ENCODE results near the gene TRAPPC6A.
"Not testable (repeated sequence)": the region's sequence is repeated elsewhere in the genome, so short reads cannot be mapped to it uniquely, and the experiment has no call there.

TRAPPC6A gene

GRCh38 chr19:45130236-45130635 is 47.8 kb downstream of the TRAPPC6A start:
- intact Hi-C loops (cut with micrococcal nuclease): no loop called here
- H3K4me3 Mint-ChIP-seq: no peak overlapping the region
- H3K9me3 Mint-ChIP-seq: no peaks in the 10 kb centered on the region
- no peak overlapping the region for H3K27ac Mint-ChIP-seq
- H3K27me3 Mint-ChIP-seq: no peaks in the 10 kb centered on the region
- peaks cover 31% of the 10 kb centered on the region for H3K4me1 Mint-ChIP-seq (ENCODE audit: low read depth)
- peaks cover 6% of the 10 kb centered on the region for H3K36me3 Mint-ChIP-seq (ENCODE audit: low read depth)

DNA sequence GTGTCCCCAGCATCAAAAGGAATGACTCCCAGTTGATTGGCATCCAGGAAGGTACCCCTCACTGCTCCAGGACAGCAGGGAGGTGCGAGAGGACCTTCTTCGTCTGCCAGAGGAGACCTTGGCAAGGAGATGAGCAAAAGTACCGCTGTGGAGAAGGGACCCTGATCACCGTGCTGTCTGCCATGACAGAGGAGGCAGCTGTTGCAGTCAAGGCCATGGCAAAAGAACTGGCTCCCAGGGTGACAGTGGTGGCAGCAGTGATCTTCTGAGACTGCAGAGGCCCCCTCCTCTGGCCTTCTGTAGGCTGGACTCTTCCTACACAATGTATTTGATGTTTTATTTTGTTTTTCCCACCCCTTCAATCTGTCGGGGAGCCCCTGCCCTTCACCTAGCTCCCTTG is 49.2 kb downstream of the TRAPPC6A start:
- Mint-ChIP-seq H3K27ac (no peak overlapping the region), H3K27me3 (no peaks in the 10 kb centered on the region)
- intact Hi-C loops (cut with micrococcal nuclease): no loop called here

DNA sequence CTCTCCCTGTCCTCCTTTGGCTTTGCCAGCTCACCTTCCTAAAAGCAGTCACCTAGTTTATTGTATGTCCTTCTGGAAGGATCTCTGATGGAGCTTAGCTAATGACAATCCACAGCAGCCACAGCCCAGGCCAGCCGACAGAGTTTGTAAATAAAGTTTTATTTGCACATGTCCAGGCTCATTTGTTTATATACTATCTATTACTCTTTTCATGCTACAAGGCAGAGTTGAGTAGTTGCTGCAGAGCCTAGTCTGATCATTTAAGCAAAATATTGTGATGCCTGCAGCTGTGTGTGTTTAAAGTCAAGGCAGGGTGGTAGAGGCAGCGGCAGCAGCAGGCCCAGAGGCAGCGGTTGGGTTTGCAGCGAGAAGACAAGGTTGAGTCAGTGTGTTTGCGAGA is 49.9 kb downstream of the TRAPPC6A start:
- Mint-ChIP-seq H3K9me3 (no peaks in the 10 kb centered on the region), H3K4me1 (ENCODE audit: low read depth) (peaks cover 23% of the 10 kb centered on the region), H3K4me3 (no peak overlapping the region), H3K27ac (no peak overlapping the region), H3K36me3 (ENCODE audit: low read depth) (peaks cover 17% of the 10 kb centered on the region), H3K27me3 (no peaks in the 10 kb centered on the region)
- intact Hi-C loops (cut with micrococcal nuclease): no loop called here

More for the DNA sequence above, 49.2 kb downstream of the TRAPPC6A start:
- Mint-ChIP-seq H3K9me3 (no peaks in the 10 kb centered on the region), H3K4me3 (no peak overlapping the region), H3K36me3 (ENCODE audit: low read depth) (peaks cover 10% of the 10 kb centered on the region), H3K4me1 (ENCODE audit: low read depth) (peaks cover 22% of the 10 kb centered on the region)

DNA sequence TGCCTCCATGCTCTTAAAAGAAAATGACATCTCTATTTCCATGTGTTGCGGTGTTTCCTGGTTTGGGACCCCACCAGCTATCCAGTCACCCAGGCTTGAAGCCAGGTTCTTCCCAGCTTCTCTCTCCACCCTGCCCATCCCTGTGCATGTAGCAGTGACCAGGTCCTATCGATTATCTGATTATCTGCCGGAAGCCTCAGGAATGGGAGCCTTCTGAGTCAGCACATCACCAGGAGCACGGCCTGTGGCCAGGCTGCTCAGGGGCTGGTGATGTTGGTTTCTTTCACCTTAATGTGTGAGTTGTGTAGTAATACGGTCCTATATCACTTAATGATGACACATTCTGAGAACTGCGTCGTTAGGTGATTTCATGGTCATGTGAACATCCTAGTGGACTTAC is 51.4 kb downstream of the TRAPPC6A start:
- Mint-ChIP-seq H3K27ac (no peak overlapping the region), H3K27me3 (no peaks in the 10 kb centered on the region), H3K36me3 (ENCODE audit: low read depth) (peaks cover 18% of the 10 kb centered on the region), H3K4me1 (ENCODE audit: low read depth) (peaks cover 26% of the 10 kb centered on the region), H3K4me3 (no peak overlapping the region), H3K9me3 (no peaks in the 10 kb centered on the region)
- intact Hi-C loops (cut with micrococcal nuclease): no loop called here

GRCh38 chr19:45125975-45126493 is 52.0 kb downstream of the TRAPPC6A start:
- intact Hi-C loops (cut with micrococcal nuclease): no loop called here
- Mint-ChIP-seq H3K27me3 (no peaks in the 10 kb centered on the region), H3K27ac (no peak overlapping the region), H3K4me1 (ENCODE audit: low read depth) (peaks cover 28% of the 10 kb centered on the region), H3K9me3 (no peaks in the 10 kb centered on the region), H3K36me3 (ENCODE audit: low read depth) (peaks cover 18% of the 10 kb centered on the region), H3K4me3 (no peak overlapping the region)

DNA sequence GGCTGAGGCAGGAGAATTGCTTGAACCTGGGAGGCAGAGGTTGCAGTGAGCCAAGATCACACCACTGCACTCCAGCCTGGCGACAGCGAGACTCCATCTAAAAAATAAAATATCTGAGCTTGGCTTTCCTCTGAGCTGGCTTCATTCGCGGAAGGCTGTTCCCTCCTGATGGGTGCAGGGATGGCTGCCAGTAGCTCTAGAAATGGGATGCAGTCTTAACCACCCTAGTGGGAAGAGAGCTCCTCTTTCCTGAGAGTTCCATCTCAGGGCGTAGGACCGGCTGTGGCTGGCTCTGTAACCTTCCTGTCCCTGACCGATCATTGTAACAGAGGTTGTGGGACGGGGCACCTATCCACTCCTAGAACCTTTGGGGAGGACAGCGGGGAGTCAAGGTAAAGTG is 52.7 kb downstream of the TRAPPC6A start:
- H3K4me3 Mint-ChIP-seq: no peak overlapping the region

GRCh38 chr19:45124021-45124420 is 54.0 kb downstream of the TRAPPC6A start:
- no peak overlapping the region for H3K4me3 Mint-ChIP-seq
- peaks cover 23% of the 10 kb centered on the region for H3K36me3 Mint-ChIP-seq (ENCODE audit: low read depth)
- H3K27ac Mint-ChIP-seq: peak overlapping the region; percentile 14
- H3K27me3 Mint-ChIP-seq: no peaks in the 10 kb centered on the region
- intact Hi-C loops (cut with micrococcal nuclease): no loop called here
- H3K4me1 Mint-ChIP-seq (ENCODE audit: low read depth): peaks cover 26% of the 10 kb centered on the region
- H3K9me3 Mint-ChIP-seq: no peaks in the 10 kb centered on the region

More for the DNA sequence above, 52.7 kb downstream of the TRAPPC6A start:
- intact Hi-C loops (cut with micrococcal nuclease): no loop called here
- H3K36me3 Mint-ChIP-seq (ENCODE audit: low read depth): peaks cover 18% of the 10 kb centered on the region
- peaks cover 26% of the 10 kb centered on the region for H3K4me1 Mint-ChIP-seq (ENCODE audit: low read depth)
- H3K9me3 Mint-ChIP-seq: no peaks in the 10 kb centered on the region
- H3K27me3 Mint-ChIP-seq: no peaks in the 10 kb centered on the region
- H3K27ac Mint-ChIP-seq: no peak overlapping the region

- peak overlapping the region; percentile 14 for H3K27ac Mint-ChIP-seq
- H3K4me1 Mint-ChIP-seq (ENCODE audit: low read depth): peaks cover 32% of the 10 kb centered on the region
- H3K36me3 Mint-ChIP-seq (ENCODE audit: low read depth): peaks cover 20% of the 10 kb centered on the region
- intact Hi-C loops (cut with micrococcal nuclease): no loop called here
- no peak overlapping the region for H3K4me3 Mint-ChIP-seq
- H3K9me3 Mint-ChIP-seq: no peaks in the 10 kb centered on the region
- peaks cover 4% of the 10 kb centered on the region for H3K27me3 Mint-ChIP-seq
Observed at GRCh38 chr19:45123440-45123850, 54.6 kb downstream of the TRAPPC6A start.

DNA sequence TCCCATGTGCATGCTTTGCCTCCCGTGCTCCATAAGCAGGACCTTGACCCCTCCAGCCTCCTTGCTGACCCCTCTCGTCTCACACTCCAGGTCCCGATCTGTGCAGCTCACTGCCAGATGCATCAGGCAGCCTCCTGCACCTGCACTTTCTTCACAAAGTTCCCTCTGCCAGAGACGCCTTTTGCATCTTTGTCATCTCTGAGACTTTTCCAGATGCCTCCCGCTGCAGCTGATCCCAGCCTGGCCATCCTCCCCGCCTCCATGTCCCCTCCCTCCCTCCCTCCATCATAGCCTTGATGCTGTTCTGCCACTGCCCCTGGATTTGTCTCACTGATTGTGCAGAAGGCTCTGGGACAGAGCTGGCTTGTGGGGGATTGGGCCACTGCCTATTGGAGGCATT is 55.2 kb downstream of the TRAPPC6A start:
- Mint-ChIP-seq H3K9me3 (no peaks in the 10 kb centered on the region), H3K27ac (no peak overlapping the region), H3K36me3 (ENCODE audit: low read depth) (peaks cover 20% of the 10 kb centered on the region), H3K4me1 (ENCODE audit: low read depth) (peaks cover 38% of the 10 kb centered on the region), H3K4me3 (no peak overlapping the region), H3K27me3 (peaks cover 8% of the 10 kb centered on the region)
- intact Hi-C loops (cut with micrococcal nuclease): no loop called here

DNA sequence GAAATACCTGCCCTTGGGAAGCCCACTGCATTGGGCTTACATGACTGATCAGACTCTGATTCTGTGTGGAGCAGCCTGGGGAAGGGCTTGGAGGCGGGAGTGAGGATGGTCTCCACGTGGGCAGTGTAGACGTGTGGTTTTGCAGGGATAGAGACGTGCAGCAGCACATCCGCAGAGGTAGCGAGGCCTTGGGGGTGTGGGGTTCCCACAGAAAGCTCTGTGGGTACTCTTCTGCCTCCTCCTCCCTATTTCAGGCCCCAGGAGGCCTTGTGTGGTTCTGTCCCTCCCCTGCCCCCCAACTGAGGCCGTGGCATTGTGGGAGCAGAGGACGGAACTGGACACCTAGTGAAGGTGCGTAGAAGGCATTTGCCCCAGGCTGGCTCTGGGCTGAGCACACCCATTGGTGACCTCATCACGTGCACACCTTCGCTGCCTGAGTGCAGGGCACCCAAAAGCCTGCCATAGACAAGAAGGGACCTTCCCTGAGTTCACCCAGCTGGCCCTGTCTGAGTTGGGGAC is 56.2 kb downstream of the TRAPPC6A start:
- peaks cover 47% of the 10 kb centered on the region for H3K4me1 Mint-ChIP-seq (ENCODE audit: low read depth)
- no peaks in the 10 kb centered on the region for H3K9me3 Mint-ChIP-seq
- H3K36me3 Mint-ChIP-seq (ENCODE audit: low read depth): peaks cover 20% of the 10 kb centered on the region
- intact Hi-C loops (cut with micrococcal nuclease): no loop called here
- H3K4me3 Mint-ChIP-seq: no peak overlapping the region
- no peak overlapping the region for H3K27ac Mint-ChIP-seq
- peaks cover 8% of the 10 kb centered on the region for H3K27me3 Mint-ChIP-seq

DNA sequence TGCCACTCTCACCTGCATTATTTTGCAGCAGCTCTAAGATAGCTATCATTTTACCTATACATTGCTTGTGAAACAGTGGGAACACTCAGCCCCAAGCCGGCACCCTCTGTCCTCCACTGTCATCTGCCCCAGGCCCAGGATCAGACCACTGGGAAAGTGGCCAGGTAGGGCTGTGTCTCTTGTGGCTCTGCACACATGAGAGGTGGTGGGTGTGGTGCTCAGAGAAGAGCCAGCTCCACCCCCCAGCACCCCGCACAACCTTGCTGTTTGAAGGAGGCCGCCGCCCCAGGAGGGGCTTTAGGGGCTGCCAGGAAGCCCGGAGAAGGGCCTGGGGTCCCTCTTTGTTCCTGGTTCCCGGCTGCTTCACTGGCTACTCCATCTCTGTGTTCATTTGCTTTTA is 58.5 kb downstream of the TRAPPC6A start:
- H3K36me3 Mint-ChIP-seq (ENCODE audit: low read depth): peaks cover 20% of the 10 kb centered on the region
- H3K27me3 Mint-ChIP-seq: peaks cover 8% of the 10 kb centered on the region
- H3K9me3 Mint-ChIP-seq: no peaks in the 10 kb centered on the region
- H3K27ac Mint-ChIP-seq: no peak overlapping the region
- H3K4me1 Mint-ChIP-seq (ENCODE audit: low read depth): peaks cover 68% of the 10 kb centered on the region
- no peak overlapping the region for H3K4me3 Mint-ChIP-seq
- intact Hi-C loops (cut with micrococcal nuclease): no loop called here

- Mint-ChIP-seq H3K36me3 (ENCODE audit: low read depth) (peaks cover 15% of the 10 kb centered on the region), H3K4me1 (ENCODE audit: low read depth) (peaks cover 69% of the 10 kb centered on the region)
- H3K27ac Mint-ChIP-seq; H3K27me3 Mint-ChIP-seq; H3K4me3 Mint-ChIP-seq; intact Hi-C loops (cut with micrococcal nuclease); H3K9me3 Mint-ChIP-seq: not testable (repeated sequence)
Observed at GRCh38 chr19:45118591-45119355, 59.3 kb downstream of the TRAPPC6A start.

GRCh38 chr19:45118106-45118505 is 59.9 kb downstream of the TRAPPC6A start:
- peaks cover 72% of the 10 kb centered on the region for H3K4me1 Mint-ChIP-seq (ENCODE audit: low read depth)
- peaks cover 9% of the 10 kb centered on the region for H3K36me3 Mint-ChIP-seq (ENCODE audit: low read depth)
- no peak overlapping the region for H3K4me3 Mint-ChIP-seq
- intact Hi-C loops (cut with micrococcal nuclease): no loop called here
- peak overlapping the region; percentile 6 for H3K27ac Mint-ChIP-seq
- peaks cover 8% of the 10 kb centered on the region for H3K27me3 Mint-ChIP-seq
- no peaks in the 10 kb centered on the region for H3K9me3 Mint-ChIP-seq

- peaks cover 8% of the 10 kb centered on the region for H3K36me3 Mint-ChIP-seq (ENCODE audit: low read depth)
- intact Hi-C loops (cut with micrococcal nuclease): no loop called here
Observed at GRCh38 chr19:45117671-45118070, 60.4 kb downstream of the TRAPPC6A start.

More at GRCh38 chr19:45117671-45118070, 60.4 kb downstream of the TRAPPC6A start:
- peak overlapping the region; percentile 6 for H3K27ac Mint-ChIP-seq
- peaks cover 72% of the 10 kb centered on the region for H3K4me1 Mint-ChIP-seq (ENCODE audit: low read depth)
- H3K9me3 Mint-ChIP-seq: no peaks in the 10 kb centered on the region
- H3K4me3 Mint-ChIP-seq: no peak overlapping the region
- peaks cover 8% of the 10 kb centered on the region for H3K27me3 Mint-ChIP-seq

Measured in dendritic cell treated with granulocyte-macrophage colony-stimulating factor and Interleukin-4, amounts not matched to agents 40 ng/mL and 50 ng/mL, for 4 days (primary cell).